ENCODE data around the gene IDNK. TPM values are rescaled to one million over a fixed set of nuclear protein-coding genes. Genes with fewer than 3 reads are reported as not detected.
"Not testable (repeated sequence)": the region's sequence is repeated elsewhere in the genome, so short reads cannot be mapped to it uniquely, and the experiment has no call there.

IDNK gene
- polyA plus RNA-seq, 1 of the 3 experiments (the other 2 are of a cell fraction) = 4.2 TPM

- H3K9me2 ChIP-seq = no peaks in the 10 kb centered on the region
- H4K20me1 ChIP-seq (ENCODE audit: insufficient read depth) = no peaks in the 10 kb centered on the region
- no peaks in the 10 kb centered on the region for H3F3A ChIP-seq (replicated peaks; ENCODE audit: insufficient read depth)
- H3K9ac ChIP-seq = no peak overlapping the region
- no peaks in the 10 kb centered on the region for H3K36me3 ChIP-seq (replicated peaks in 1 of 2; ENCODE audit: control insufficient read depth in 1 of 2, insufficient read depth in 2 of 2, low read length in 1 of 2)
- H3K4me1 ChIP-seq (ENCODE audit: control insufficient read depth in 1 of 2, insufficient read depth in 2 of 2, low read depth in 1 of 2, low read length in 1 of 2) = no peaks in the 10 kb centered on the region; a peak in 1 of 4 replicates
- no peaks in the 10 kb centered on the region for H3K9me3 ChIP-seq
- ChIA-PET POLR2A (no interaction called here), CTCF (no interaction called here)
- DNase-seq = peak; percentile 19
- H3K27me3 ChIP-seq (ENCODE audit: insufficient read depth) = no peaks in the 10 kb centered on the region; the same call in 1 of the 2 replicates
- H3K79me2 ChIP-seq (ENCODE audit: insufficient read depth) = no peaks in the 10 kb centered on the region
- no peak overlapping the region for H3K4me2 ChIP-seq
- WGBS (ENCODE audit: low lambda C conversion rate) = 55% methylated on average over 4 of the region's 4 CpGs
- H3K4me3 ChIP-seq (ENCODE audit: low read depth in 2 of 2, low read length in 1 of 2) = no peak overlapping the region
- TF ChIP-seq, protein P1, sequence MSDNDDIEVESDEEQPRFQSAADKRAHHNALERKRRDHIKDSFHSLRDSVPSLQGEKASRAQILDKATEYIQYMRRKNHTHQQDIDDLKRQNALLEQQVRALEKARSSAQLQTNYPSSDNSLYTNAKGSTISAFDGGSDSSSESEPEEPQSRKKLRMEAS (IDR thresholded peaks at IDR 0.05; ENCODE audit: low read depth) = no peak
- no peak for TF ChIP-seq MXI1 (IDR thresholded peaks at IDR 0.05; ENCODE audit: low read depth, low read length)
- TF ChIP-seq RCOR1 (IDR thresholded peaks at IDR 0.05; ENCODE audit: low read length) = no peak
- peak; percentile 44; the same call in 1 of the 2 replicates for TF ChIP-seq GATA2 (CRISPR knock-in tag; IDR thresholded peaks at IDR 0.05)
- TF ChIP-seq FOSL2 (IDR thresholded peaks at IDR 0.05; ENCODE audit: borderline replicate concordance, low read depth) = no peak
- peak; percentile 38; the same call in 1 of the 2 replicates for TF ChIP-seq TCF12 (IDR thresholded peaks at IDR 0.05)
- no peak for TF ChIP-seq POLR2AphosphoS5 (IDR thresholded peaks at IDR 0.05; ENCODE audit: low read depth, low read length)
- TF ChIP-seq JUND (IDR thresholded peaks at IDR 0.05) = no peak
- no peak for TF ChIP-seq CTCF (IDR thresholded peaks at IDR 0.05)
- no peak for TF ChIP-seq USF2 (IDR thresholded peaks at IDR 0.05; ENCODE audit: borderline replicate concordance, low read depth, low read length)
- no peak for TF ChIP-seq EP300 (IDR thresholded peaks at IDR 0.05; ENCODE audit: borderline replicate concordance in 1 of 2, low read depth in 1 of 2, low read length in 1 of 2)
- H3K27ac ChIP-seq (ENCODE audit: low read depth in 2 of 2, low read length in 1 of 2) = no peak overlapping the region
- H2AFZ ChIP-seq (ENCODE audit: low read depth) = no peak overlapping the region
Observed at GRCh38 chr9:83599071-83599470, 23.9 kb upstream of the IDNK start.

- no peaks in the 10 kb centered on the region for H3K9me2 ChIP-seq
- no peaks in the 10 kb centered on the region for H3K79me2 ChIP-seq (ENCODE audit: insufficient read depth)
- H3K9ac ChIP-seq = no peak overlapping the region
- H2AFZ ChIP-seq (ENCODE audit: low read depth) = no peak overlapping the region
- H3K4me2 ChIP-seq = no peak overlapping the region
- no peak for DNase-seq
- H3K9me3 ChIP-seq = no peaks in the 10 kb centered on the region
- TF ChIP-seq EZH2phosphoT487 (IDR thresholded peaks at IDR 0.05; ENCODE audit: borderline replicate concordance, low read depth) = no peak
- no peak for TF ChIP-seq RAD21 (IDR thresholded peaks at IDR 0.05; ENCODE audit: low read length)
- no peak overlapping the region for H3K27ac ChIP-seq (ENCODE audit: low read depth in 2 of 2, low read length in 1 of 2)
- H3K36me3 ChIP-seq (replicated peaks in 1 of 2; ENCODE audit: control insufficient read depth in 1 of 2, insufficient read depth in 2 of 2, low read length in 1 of 2) = no peaks in the 10 kb centered on the region
- H3K4me3 ChIP-seq (ENCODE audit: low read depth in 2 of 2, low read length in 1 of 2) = no peak overlapping the region
- no peaks in the 10 kb centered on the region; a peak in 1 of 4 replicates for H3K4me1 ChIP-seq (ENCODE audit: control insufficient read depth in 1 of 2, insufficient read depth in 2 of 2, low read depth in 1 of 2, low read length in 1 of 2)
- H3F3A ChIP-seq (replicated peaks; ENCODE audit: insufficient read depth) = no peaks in the 10 kb centered on the region
- WGBS (ENCODE audit: low lambda C conversion rate) = 42% methylated on average over 2 of the region's 2 CpGs
- ChIA-PET POLR2A (no interaction called here), CTCF (interaction anchor here (1.1 to 1.3 kb wide), 3 partner anchors 9 to 19 kb away, joined by 3 to 5 read pairs (median 4); no protein-coding TSS in a partner anchor)
- no peaks in the 10 kb centered on the region for H4K20me1 ChIP-seq (ENCODE audit: insufficient read depth)
- H3K27me3 ChIP-seq (ENCODE audit: insufficient read depth) = no peaks in the 10 kb centered on the region; the same call in 1 of the 2 replicates
Observed at GRCh38 chr9:83601463-83601862, 21.5 kb upstream of the IDNK start.

- H3F3A ChIP-seq (replicated peaks; ENCODE audit: insufficient read depth); H3K79me2 ChIP-seq (ENCODE audit: insufficient read depth); H3K27me3 ChIP-seq (ENCODE audit: insufficient read depth); DNase-seq; H3K36me3 ChIP-seq (replicated peaks in 1 of 2; ENCODE audit: control insufficient read depth in 1 of 2, insufficient read depth in 2 of 2, low read length in 1 of 2); CTCF ChIA-PET; H3K9me2 ChIP-seq; POLR2A ChIA-PET; H3K4me1 ChIP-seq (ENCODE audit: control insufficient read depth in 1 of 2, insufficient read depth in 2 of 2, low read depth in 1 of 2, low read length in 1 of 2); H3K4me2 ChIP-seq; H2AFZ ChIP-seq (ENCODE audit: low read depth); H4K20me1 ChIP-seq (ENCODE audit: insufficient read depth); H3K4me3 ChIP-seq (ENCODE audit: low read depth in 2 of 2, low read length in 1 of 2); H3K27ac ChIP-seq (ENCODE audit: low read depth in 2 of 2, low read length in 1 of 2); H3K9ac ChIP-seq; H3K9me3 ChIP-seq: not testable (repeated sequence)
- 28% methylated on average over 3 of the region's 3 CpGs for WGBS (ENCODE audit: low lambda C conversion rate)
Observed at GRCh38 chr9:83607620-83608019, 15.3 kb upstream of the IDNK start.

DNA sequence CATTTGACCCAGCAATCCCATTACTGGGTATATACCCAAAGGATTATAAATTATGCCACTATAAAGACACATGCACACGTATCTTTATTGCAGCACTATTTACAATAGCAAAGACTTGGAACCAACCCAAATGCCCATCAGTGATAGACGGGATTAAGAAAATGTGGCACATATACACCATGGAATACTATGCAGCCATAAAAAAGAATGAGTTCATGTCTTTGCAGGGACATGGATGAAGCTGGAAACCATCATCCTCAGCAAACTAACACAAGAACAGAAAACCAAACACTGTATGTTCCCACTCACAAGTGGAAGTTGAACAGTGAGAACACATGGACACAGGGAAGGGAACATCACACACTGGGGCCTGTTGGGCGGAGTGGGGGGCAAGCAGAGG lies 9.6 kb upstream of the IDNK start:
- DNase-seq; H3K4me1 ChIP-seq (ENCODE audit: control insufficient read depth in 1 of 2, insufficient read depth in 2 of 2, low read depth in 1 of 2, low read length in 1 of 2); H3K27me3 ChIP-seq (ENCODE audit: insufficient read depth); H3K4me2 ChIP-seq; H2AFZ ChIP-seq (ENCODE audit: low read depth); H3F3A ChIP-seq (replicated peaks; ENCODE audit: insufficient read depth); H3K36me3 ChIP-seq (replicated peaks in 1 of 2; ENCODE audit: control insufficient read depth in 1 of 2, insufficient read depth in 2 of 2, low read length in 1 of 2); H3K79me2 ChIP-seq (ENCODE audit: insufficient read depth); H3K9ac ChIP-seq; H3K4me3 ChIP-seq (ENCODE audit: low read depth in 2 of 2, low read length in 1 of 2); POLR2A ChIA-PET; H3K9me3 ChIP-seq; H3K27ac ChIP-seq (ENCODE audit: low read depth in 2 of 2, low read length in 1 of 2); H3K9me2 ChIP-seq; H4K20me1 ChIP-seq (ENCODE audit: insufficient read depth): not testable (repeated sequence)
- CTCF ChIA-PET = interaction anchor here (1.5 kb wide), 1 partner anchor 10 kb away, joined by 5 read pairs; the partner anchor contains the start of gene IDNK
- 77% methylated on average over 3 of the region's 3 CpGs for WGBS (ENCODE audit: low lambda C conversion rate)

Measured in SK-N-SH (cell line).